Endodermal cell (in vitro differentiated cells): Measurements from ENCODE around the gene SSBP3. TPM values are rescaled to one million over a fixed set of nuclear protein-coding genes. Genes with fewer than 3 reads are reported as not detected.

Experiments
- DNase-seq: peaks from one replicate; pipeline ENCODE4 v3.0.0-alpha.2; 2017
- H3K27ac ChIP-seq: 2 replicates; pipeline ENCODE4 v1.5.1; 2013; ENCODE audit warnings: mild to moderate bottlenecking, low read depth, low read length, moderate library complexity
- H3K27me3 ChIP-seq: 2 replicates; pipeline ENCODE4 v1.6.1; 2013; ENCODE audit warnings: mild to moderate bottlenecking, low read length, moderate library complexity; ENCODE audit not compliant: insufficient read depth, control insufficient read depth, poor library complexity, severe bottlenecking
- H3K36me3 ChIP-seq: 2 replicates; pipeline ENCODE4 v1.7.0; 2013; ENCODE audit warnings: mild to moderate bottlenecking, low read length, moderate library complexity; ENCODE audit not compliant: control insufficient read depth, insufficient read depth
- H3K4me1 ChIP-seq: one replicate; pipeline ENCODE4 v1.7.0; 2013; ENCODE audit warnings: low read length; ENCODE audit not compliant: control insufficient read depth, insufficient read depth
- H3K4me3 ChIP-seq: 2 replicates; pipeline ENCODE4 v1.5.1; 2013; ENCODE audit warnings: mild to moderate bottlenecking, low read length, moderate library complexity
- H3K9ac ChIP-seq: 2 replicates; pipeline ENCODE4 v1.6.1; 2013; ENCODE audit warnings: mild to moderate bottlenecking, low read length, moderate library complexity; ENCODE audit not compliant: poor library complexity, severe bottlenecking; ENCODE audit errors: extremely low read depth
- H3K9me3 ChIP-seq: 2 replicates; pipeline ENCODE4 v1.6.1; 2013; ENCODE audit warnings: mild to moderate bottlenecking, low read length, moderate library complexity; ENCODE audit not compliant: control insufficient read depth
- H3K27ac Mint-ChIP-seq: 2 replicates; pipeline ENCODE4 v1.8.0; 2020; ENCODE audit warnings: mixed read lengths
- H3K27me3 Mint-ChIP-seq: 2 replicates; pipeline ENCODE4 v1.8.0; 2021; ENCODE audit warnings: mild to moderate bottlenecking, mixed read lengths; ENCODE audit not compliant: insufficient read depth
- H3K36me3 Mint-ChIP-seq: 2 replicates; pipeline ENCODE4 v1.8.0; 2020; ENCODE audit warnings: low read depth, mixed read lengths
- H3K4me1 Mint-ChIP-seq: 2 replicates; pipeline ENCODE4 v1.8.0; 2020; ENCODE audit warnings: mixed read lengths
- H3K4me3 Mint-ChIP-seq: 2 replicates; pipeline ENCODE4 v1.8.0; 2020; ENCODE audit warnings: mild to moderate bottlenecking, moderate library complexity, mixed read lengths
- H3K9me3 Mint-ChIP-seq: 2 replicates; pipeline ENCODE4 v1.8.0; 2020; ENCODE audit warnings: mild to moderate bottlenecking, mixed read lengths
- WGBS, 2 experiments: methylation state at CpG; one replicate each; pipeline versions ENCODE4 v1.1.5 to v1.1.7; 2013; ENCODE audit warnings: missing lambda C conversion rate in 2 of 2, mixed read lengths in 1 of 2; ENCODE audit not compliant: insufficient coverage in 1 of 2, insufficient read length in 1 of 2; 5-methylcytosine and 5-hydroxymethylcytosine counted together
- total RNA-seq, 2 donors: library from RNA; stranded (reverse); fragmentation: NEBNext Ultra II Directional in 1 of 2; extraction: Animal tissue kit (Norgen Biotek cat#: 25700) in 1 of 2; gene quantifications; 2 replicates in 1 of 2; 3 replicates in 1 of 2; pipeline ENCODE4 v1.2.1, GENCODE V29; 2021
- TF ChIP-seq, protein P1 (sequence below): fragments of 200-600 bp; sonication (generic); conservative IDR thresholded peaks from 2 replicates; pipeline ENCODE4 v1.5.0; 2021; ENCODE audit warnings: antibody characterized with exemption, mild to moderate bottlenecking

SSBP3 gene
- total RNA-seq, 2 donors from 2014 or later = 342 TPM

GRCh38 chr1:54408147-54409066 lies 2.2 kb upstream of the SSBP3 start:
- Histone ChIP-seq H3K4me3 (peak overlapping the region; percentile 59), H3K4me1 (peaks cover 15% of the 10 kb centered on the region), H3K9me3 (no peaks in the 10 kb centered on the region), H3K9ac (peak overlapping the region; percentile 95), H3K27me3 (no peaks in the 10 kb centered on the region), H3K36me3 (peaks cover 15% of the 10 kb centered on the region), H3K27ac (peak overlapping the region; percentile 96)
- Mint-ChIP-seq H3K27me3 (no peaks in the 10 kb centered on the region), H3K27ac (peak overlapping the region; percentile 99), H3K9me3 (no peaks in the 10 kb centered on the region), H3K4me1 (peaks cover 51% of the 10 kb centered on the region), H3K4me3 (peak overlapping the region; percentile 88), H3K36me3 (peaks cover 12% of the 10 kb centered on the region)
- TF ChIP-seq, protein P1, sequence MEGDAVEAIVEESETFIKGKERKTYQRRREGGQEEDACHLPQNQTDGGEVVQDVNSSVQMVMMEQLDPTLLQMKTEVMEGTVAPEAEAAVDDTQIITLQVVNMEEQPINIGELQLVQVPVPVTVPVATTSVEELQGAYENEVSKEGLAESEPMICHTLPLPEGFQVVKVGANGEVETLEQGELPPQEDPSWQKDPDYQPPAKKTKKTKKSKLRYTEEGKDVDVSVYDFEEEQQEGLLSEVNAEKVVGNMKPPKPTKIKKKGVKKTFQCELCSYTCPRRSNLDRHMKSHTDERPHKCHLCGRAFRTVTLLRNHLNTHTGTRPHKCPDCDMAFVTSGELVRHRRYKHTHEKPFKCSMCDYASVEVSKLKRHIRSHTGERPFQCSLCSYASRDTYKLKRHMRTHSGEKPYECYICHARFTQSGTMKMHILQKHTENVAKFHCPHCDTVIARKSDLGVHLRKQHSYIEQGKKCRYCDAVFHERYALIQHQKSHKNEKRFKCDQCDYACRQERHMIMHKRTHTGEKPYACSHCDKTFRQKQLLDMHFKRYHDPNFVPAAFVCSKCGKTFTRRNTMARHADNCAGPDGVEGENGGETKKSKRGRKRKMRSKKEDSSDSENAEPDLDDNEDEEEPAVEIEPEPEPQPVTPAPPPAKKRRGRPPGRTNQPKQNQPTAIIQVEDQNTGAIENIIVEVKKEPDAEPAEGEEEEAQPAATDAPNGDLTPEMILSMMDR = no peak
- DNase-seq = peak; percentile 71
- WGBS, 2 experiments = 48 to 51% methylated on average over 6 to 9 of the region's 9 CpGs

DNA sequence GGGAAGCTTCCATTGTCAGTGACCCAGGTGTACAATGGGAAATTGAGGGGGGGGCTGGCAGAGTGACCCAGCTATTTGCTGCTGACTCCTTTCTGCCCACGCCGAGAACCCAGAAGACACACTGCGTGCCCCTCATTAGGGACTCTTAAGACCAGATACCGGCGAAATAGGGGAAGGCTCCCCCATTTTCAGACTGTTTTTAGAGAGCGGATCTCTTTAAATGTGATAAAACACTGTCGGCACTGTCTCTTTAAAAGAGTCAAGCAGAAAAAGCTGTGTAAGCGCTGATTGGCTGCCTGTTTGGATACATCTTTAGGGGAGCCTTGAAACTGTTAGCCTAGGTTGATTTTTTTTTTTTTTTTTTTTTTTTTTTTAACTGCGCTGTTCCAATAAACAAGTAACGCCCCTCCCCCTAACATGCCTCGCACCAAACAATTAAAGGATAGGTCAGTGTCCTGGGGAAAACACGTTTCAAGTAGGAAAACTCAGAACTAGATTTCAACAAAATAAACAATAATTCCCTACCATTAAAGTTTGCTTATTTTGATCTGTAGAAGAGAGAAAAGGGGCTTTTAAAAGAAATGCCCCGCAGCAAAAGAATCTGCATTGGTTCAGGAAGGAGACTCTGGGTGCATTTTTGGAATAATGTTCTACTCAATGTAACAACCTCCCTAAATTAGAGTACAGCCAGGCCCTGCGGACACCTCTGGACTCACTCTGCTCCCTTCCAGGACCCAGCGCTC lies 1.4 kb upstream of the SSBP3 start:
- 2% methylated on average over 9 to 15 of the region's 15 CpGs for WGBS, 2 experiments

DNA sequence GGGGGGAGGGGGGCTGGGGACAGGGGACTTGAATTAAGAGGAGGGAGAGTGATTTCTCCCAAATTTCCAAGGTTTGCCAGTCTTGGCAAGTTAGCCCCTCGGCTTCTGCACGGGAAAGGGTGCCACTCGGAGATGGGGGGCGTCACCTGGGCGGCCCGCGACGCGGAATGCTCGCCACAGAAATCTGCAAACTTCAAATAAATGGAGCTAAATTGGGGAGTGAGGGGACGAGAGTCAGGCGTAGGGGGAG lies 885 bp upstream of the SSBP3 start:
- 0% methylated on average over 5 to 12 of the region's 12 CpGs for WGBS, 2 experiments
- peaks cover 25% of the 10 kb centered on the region for H3K36me3 Mint-ChIP-seq
- peak overlapping the region; percentile 99 for H3K27ac Mint-ChIP-seq
- TF ChIP-seq, protein P1 = no peak
- Histone ChIP-seq H3K36me3 (peaks cover 29% of the 10 kb centered on the region), H3K4me1 (peaks cover 19% of the 10 kb centered on the region), H3K4me3 (peak overlapping the region; percentile 82), H3K27ac (peak overlapping the region; percentile 98), H3K27me3 (no peaks in the 10 kb centered on the region), H3K9ac (peak overlapping the region; percentile 95), H3K9me3 (no peaks in the 10 kb centered on the region)
- peaks cover 58% of the 10 kb centered on the region for H3K4me1 Mint-ChIP-seq
- no peak for DNase-seq
- H3K9me3 Mint-ChIP-seq = no peaks in the 10 kb centered on the region
- H3K4me3 Mint-ChIP-seq = peak overlapping the region; percentile 88
- H3K27me3 Mint-ChIP-seq = no peaks in the 10 kb centered on the region

More for the DNA sequence above, 1.4 kb upstream of the SSBP3 start:
- peak overlapping the region; percentile 95 for H3K9ac ChIP-seq
- peak overlapping the region; percentile 98 for H3K27ac ChIP-seq
- Mint-ChIP-seq H3K4me1 (peaks cover 55% of the 10 kb centered on the region), H3K27ac (peak overlapping the region; percentile 99), H3K36me3 (peaks cover 20% of the 10 kb centered on the region), H3K9me3 (no peaks in the 10 kb centered on the region), H3K27me3 (no peaks in the 10 kb centered on the region), H3K4me3 (peak overlapping the region; percentile 88)
- peak overlapping the region; percentile 82 for H3K4me3 ChIP-seq
- peak; percentile 86 for DNase-seq
- TF ChIP-seq, protein P1 = no peak
- H3K9me3 ChIP-seq = no peaks in the 10 kb centered on the region
- no peaks in the 10 kb centered on the region for H3K27me3 ChIP-seq
- H3K36me3 ChIP-seq = peaks cover 24% of the 10 kb centered on the region
- H3K4me1 ChIP-seq = peaks cover 18% of the 10 kb centered on the region
